ENCODE measurements around the gene PINLYP. TPM values are rescaled to one million over a fixed set of nuclear protein-coding genes. Genes with fewer than 3 reads are reported as not detected.

PINLYP gene
- total and polyA plus RNA-seq, 2 donors (not counting 3 experiments of a cell fraction or from before 2014, with no cell fraction given) = 5.5 TPM

DNA sequence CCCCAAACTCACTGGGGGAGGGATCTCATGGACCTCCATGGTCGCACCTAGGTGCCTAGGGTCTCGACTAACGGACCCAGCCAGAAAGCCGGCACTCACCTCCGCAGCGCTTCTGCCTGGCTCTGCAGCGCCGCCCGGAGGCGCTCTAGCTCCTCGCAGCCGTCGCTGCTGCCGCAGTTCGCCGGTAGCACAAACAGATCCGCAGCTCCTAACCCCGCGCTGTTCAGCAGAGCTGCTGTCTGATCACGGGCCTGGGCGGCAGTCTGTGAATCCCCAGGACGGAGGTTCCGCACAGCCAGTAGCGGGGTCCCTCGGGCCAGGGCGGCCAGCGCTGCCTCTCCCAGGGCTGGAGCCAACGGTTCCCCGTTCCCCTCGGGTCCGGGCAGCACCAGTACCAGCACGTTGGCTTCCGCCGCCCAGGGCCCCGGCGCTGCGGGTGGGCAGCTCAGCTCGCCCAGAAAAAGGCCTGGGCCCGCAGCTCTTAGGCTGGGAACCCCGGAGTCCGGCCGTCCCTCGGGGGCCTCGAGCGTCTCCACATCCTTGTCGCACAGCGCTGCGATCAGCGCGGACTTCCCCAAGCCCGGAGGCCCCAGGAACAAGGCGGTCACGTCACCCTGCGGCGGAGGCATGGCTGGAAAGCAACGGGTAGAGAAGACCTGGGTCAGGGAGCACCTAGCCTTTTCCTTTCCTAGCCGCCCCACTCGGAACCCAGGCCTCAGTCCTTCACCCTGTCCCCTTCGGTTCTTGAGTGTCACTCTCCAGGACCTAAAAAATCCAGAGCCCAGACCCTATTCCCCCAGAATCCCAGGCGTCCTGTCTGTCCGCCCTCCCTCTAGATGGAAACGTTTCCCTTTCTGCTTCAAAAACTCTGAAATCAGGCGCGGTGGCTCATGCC is 19.4 kb downstream of the PINLYP start:
- Histone ChIP-seq H3K9me3 (replicated peaks; ENCODE audit: control insufficient read depth, insufficient read depth, low read length) (no peaks in the 10 kb centered on the region), H3K79me2 (ENCODE audit: control insufficient read depth, insufficient read depth, low read length) (peaks cover 40% of the 10 kb centered on the region), H3K27me3 (ENCODE audit: control insufficient read depth in 2 of 2, insufficient read depth in 2 of 2, low read length in 2 of 2) (no peaks in the 10 kb centered on the region), H3K36me3 (ENCODE audit: control insufficient read depth in 2 of 2, extremely low read depth in 1 of 2, insufficient read depth in 2 of 2, low read length in 2 of 2) (peaks cover 12 to 29% of the 10 kb centered on the region in 2 experiments), H3K4me2 (ENCODE audit: insufficient read depth, low read length) (peak overlapping the region; percentile 26), H2AFZ (ENCODE audit: low read depth, low read length) (peak overlapping the region; percentile 11), H3K9me1 (replicated peaks; ENCODE audit: control insufficient read depth, extremely low read depth, insufficient read depth, low read length) (no peaks in the 10 kb centered on the region), H3K4me3 (replicated peaks in 1 of 3; ENCODE audit: insufficient read depth in 1 of 3, low read depth in 1 of 3, low read length in 3 of 3) (peak overlapping the region; percentile 69 to 74 (median 72)), H3K9ac (replicated peaks; ENCODE audit: extremely low read depth, insufficient read depth, low read length) (peak overlapping the region; percentile 94), H4K20me1 (replicated peaks; ENCODE audit: control insufficient read depth, extremely low read depth, insufficient read depth, low read length) (no peaks in the 10 kb centered on the region), H3K4me1 (ENCODE audit: control insufficient read depth, extremely low read depth, insufficient read depth, low read length) (peaks cover 24% of the 10 kb centered on the region), H3K27ac (ENCODE audit: insufficient read depth, low read depth, low read length) (peak overlapping the region; percentile 71)
- BruUV-seq (replicated peaks) = no TSS peak
- TF ChIP-seq EZH2 (IDR thresholded peaks at IDR 0.05; ENCODE audit: borderline replicate concordance, low read depth, low read length, severe bottlenecking) (no peak), JUN (IDR thresholded peaks at IDR 0.05; ENCODE audit: borderline replicate concordance, insufficient read depth, insufficient read length, low read depth) (no peak), MYC (IDR thresholded peaks at IDR 0.05; ENCODE audit: low read depth, low read length) (no peak), FOS (IDR thresholded peaks at IDR 0.05; ENCODE audit: borderline replicate concordance, insufficient read depth, low read length) (no peak), GATA2 (IDR thresholded peaks at IDR 0.05; ENCODE audit: insufficient read depth, insufficient read length, low read depth, low read length) (no peak)
- TF ChIP-seq, protein P1, sequence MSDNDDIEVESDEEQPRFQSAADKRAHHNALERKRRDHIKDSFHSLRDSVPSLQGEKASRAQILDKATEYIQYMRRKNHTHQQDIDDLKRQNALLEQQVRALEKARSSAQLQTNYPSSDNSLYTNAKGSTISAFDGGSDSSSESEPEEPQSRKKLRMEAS (IDR thresholded peaks at IDR 0.05; ENCODE audit: insufficient read depth, insufficient read length) = no peak
- TF ChIP-seq, protein P2, sequence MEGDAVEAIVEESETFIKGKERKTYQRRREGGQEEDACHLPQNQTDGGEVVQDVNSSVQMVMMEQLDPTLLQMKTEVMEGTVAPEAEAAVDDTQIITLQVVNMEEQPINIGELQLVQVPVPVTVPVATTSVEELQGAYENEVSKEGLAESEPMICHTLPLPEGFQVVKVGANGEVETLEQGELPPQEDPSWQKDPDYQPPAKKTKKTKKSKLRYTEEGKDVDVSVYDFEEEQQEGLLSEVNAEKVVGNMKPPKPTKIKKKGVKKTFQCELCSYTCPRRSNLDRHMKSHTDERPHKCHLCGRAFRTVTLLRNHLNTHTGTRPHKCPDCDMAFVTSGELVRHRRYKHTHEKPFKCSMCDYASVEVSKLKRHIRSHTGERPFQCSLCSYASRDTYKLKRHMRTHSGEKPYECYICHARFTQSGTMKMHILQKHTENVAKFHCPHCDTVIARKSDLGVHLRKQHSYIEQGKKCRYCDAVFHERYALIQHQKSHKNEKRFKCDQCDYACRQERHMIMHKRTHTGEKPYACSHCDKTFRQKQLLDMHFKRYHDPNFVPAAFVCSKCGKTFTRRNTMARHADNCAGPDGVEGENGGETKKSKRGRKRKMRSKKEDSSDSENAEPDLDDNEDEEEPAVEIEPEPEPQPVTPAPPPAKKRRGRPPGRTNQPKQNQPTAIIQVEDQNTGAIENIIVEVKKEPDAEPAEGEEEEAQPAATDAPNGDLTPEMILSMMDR (IDR thresholded peaks at IDR 0.05; ENCODE audit: extremely low read depth in 1 of 2, insufficient read depth in 1 of 2, low read depth in 1 of 2, low read length in 2 of 2) = peak; percentile 90 to 98
- POLR2A ChIA-PET = interaction anchor here (0.7 to 1.1 kb wide), 2 partner anchors 59 to 136 kb away, joined by 4 to 6 read pairs; no protein-coding TSS in a partner anchor
- intact Hi-C loops (cut with micrococcal nuclease) (loop anchor here (1.0 kb wide), 1 partner anchor 148 kb away; no protein-coding TSS in a partner anchor), dilution Hi-C loops (cut with MboI; ENCODE audit: extremely low pct_ligation_motif_present, low sequenced_read_pairs) (no loop called here)
- CTCF ChIA-PET = interaction anchor here (0.8 to 5.7 kb wide), 28 partner anchors 9 to 215 kb away, joined by 3 to 158 read pairs (median 5); partner anchors contain the start of genes PINLYP, XRCC1 and ZNF575
- FAIRE-seq (no peak), DNase-seq (ENCODE audit: low read depth, low spot score) (peak; percentile 72)

Data from endothelial cell of umbilical vein (primary cell).